Natural killer cell (primary cell): Measurements from ENCODE around the gene RAI2. TPM values are rescaled to one million over a fixed set of nuclear protein-coding genes. Genes with fewer than 3 reads are reported as not detected.

Experiments
- ATAC-seq, 3 donors: fragments of 150-1000 bp in 2 of 3; fragments of 200-7000 bp in 1 of 3; cut with Tn5 transposase; 1 replicate in 1 of 3; 2 replicates in 2 of 3; pipeline ENCODE4 v1.10.0; 2021; ENCODE audit warnings: mild to moderate bottlenecking in 2 of 3, moderate library complexity in 2 of 3
- DNase-seq, 2 donors: peaks; one replicate each; pipeline versions ENCODE4 v3.0.0 to v3.0.0-alpha.2; 2013 to 2021; ENCODE audit warnings: mixed read lengths in 1 of 2
- H3K27ac ChIP-seq: one replicate; pipeline ENCODE4 v1.5.1; 2013; ENCODE audit warnings: mild to moderate bottlenecking, low read length
- H3K27me3 ChIP-seq: one replicate; pipeline ENCODE4 v1.6.1; 2013; ENCODE audit warnings: low read length; ENCODE audit not compliant: control insufficient read depth, insufficient read depth
- H3K36me3 ChIP-seq: one replicate; pipeline ENCODE4 v1.6.1; 2013; ENCODE audit warnings: low read length; ENCODE audit not compliant: control insufficient read depth, insufficient read depth
- H3K4me1 ChIP-seq: one replicate; pipeline ENCODE4 v1.6.1; 2013; ENCODE audit warnings: low read length; ENCODE audit not compliant: control insufficient read depth, insufficient read depth
- H3K4me3 ChIP-seq: one replicate; pipeline ENCODE4 v1.5.1; 2013; ENCODE audit warnings: low read length
- H3K9me3 ChIP-seq: one replicate; pipeline ENCODE4 v1.6.1; 2013; ENCODE audit warnings: low read length; ENCODE audit not compliant: control insufficient read depth, insufficient read depth
- H3K27ac Mint-ChIP-seq, 2 donors: one replicate each; pipeline ENCODE4 v1.8.0; 2022; ENCODE audit warnings: mild to moderate bottlenecking in 2 of 2, mixed read lengths in 2 of 2, moderate library complexity in 1 of 2
- H3K27me3 Mint-ChIP-seq, 2 donors: one replicate each; pipeline ENCODE4 v1.8.0; 2022; ENCODE audit warnings: low read depth in 2 of 2, mixed read lengths in 2 of 2
- H3K36me3 Mint-ChIP-seq: one replicate; pipeline ENCODE4 v1.8.0; 2022; ENCODE audit warnings: mixed read lengths
- H3K4me1 Mint-ChIP-seq, 2 donors: one replicate each; pipeline ENCODE4 v1.8.0; 2022; ENCODE audit warnings: mixed read lengths in 2 of 2
- H3K4me3 Mint-ChIP-seq: one replicate; pipeline ENCODE4 v1.8.0; 2022; ENCODE audit warnings: mild to moderate bottlenecking, moderate library complexity, mixed read lengths
- H3K9me3 Mint-ChIP-seq, 2 donors: one replicate each; pipeline ENCODE4 v1.8.0; 2022; ENCODE audit warnings: mixed read lengths in 2 of 2
- CTCF ChIP-seq: fragments of 200-600 bp; IDR thresholded peaks from one replicate; pipeline ENCODE4 v1.8.0; 2022; ENCODE audit warnings: antibody characterized with exemption
- WGBS: methylation state at CpG from one replicate; pipeline ENCODE4 v1.1.7; 2013; ENCODE audit warnings: missing lambda C conversion rate; ENCODE audit not compliant: insufficient coverage; 5-methylcytosine and 5-hydroxymethylcytosine counted together
- intact Hi-C: fragments of 100-400 bp; cut with micrococcal nuclease; formaldehyde crosslinking; loops from one replicate; pipeline ENCODE4 v1.14.2; 2022
- total RNA-seq, 4 donors: library from RNA; stranded (reverse); fragments of 120-200 nt in 1 of 4; gene quantifications; one replicate each; pipeline versions ENCODE4 v1.2.3 to v1.2.4, GENCODE V29; 2013 to 2022

Gene RAI2
- total RNA-seq, 3 donors from 2014 or later (not counting 1 experiment from before 2014, with no cell fraction given): not detected

DNA sequence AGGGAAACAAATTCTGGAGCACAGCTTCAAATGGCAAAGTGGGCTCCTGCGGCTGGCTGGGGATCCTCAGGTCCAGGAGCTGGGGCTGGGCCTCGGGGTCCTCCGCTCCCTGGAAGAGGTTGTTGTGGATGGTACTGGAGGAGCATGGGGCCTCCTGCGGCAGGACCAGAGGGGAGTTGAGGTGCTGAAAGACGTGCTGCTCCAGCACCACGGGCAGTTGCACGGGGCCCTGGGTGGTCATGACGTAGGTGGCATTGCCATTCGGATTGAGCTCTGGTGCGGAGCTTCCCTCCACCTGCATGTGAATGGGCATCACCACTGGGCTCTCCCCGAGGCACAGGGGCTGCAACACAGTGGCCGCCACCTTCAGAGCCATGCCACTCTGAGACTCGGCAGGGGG, 59.7 kb downstream of the RAI2 start:
- intact Hi-C loops: no loop called here
- Histone ChIP-seq H3K27ac (no peak overlapping the region), H3K27me3 (no peaks in the 10 kb centered on the region), H3K36me3 (no peaks in the 10 kb centered on the region), H3K4me3 (no peak overlapping the region), H3K9me3 (no peaks in the 10 kb centered on the region), H3K4me1 (no peaks in the 10 kb centered on the region)
- H3K36me3 Mint-ChIP-seq: no peaks in the 10 kb centered on the region
- no peak overlapping the region for H3K4me3 Mint-ChIP-seq
- DNase-seq (no peak), ATAC-seq (no peak)
- no peak overlapping the region for H3K27ac Mint-ChIP-seq
- TF ChIP-seq CTCF: no peak
- WGBS: 90% methylated on average over 13 of the region's 13 CpGs
- no peaks in the 10 kb centered on the region for H3K9me3 Mint-ChIP-seq
- H3K27me3 Mint-ChIP-seq: peaks cover 0 to 8% of the 10 kb centered on the region in 2 donors
- H3K4me1 Mint-ChIP-seq: no peaks in the 10 kb centered on the region

DNA sequence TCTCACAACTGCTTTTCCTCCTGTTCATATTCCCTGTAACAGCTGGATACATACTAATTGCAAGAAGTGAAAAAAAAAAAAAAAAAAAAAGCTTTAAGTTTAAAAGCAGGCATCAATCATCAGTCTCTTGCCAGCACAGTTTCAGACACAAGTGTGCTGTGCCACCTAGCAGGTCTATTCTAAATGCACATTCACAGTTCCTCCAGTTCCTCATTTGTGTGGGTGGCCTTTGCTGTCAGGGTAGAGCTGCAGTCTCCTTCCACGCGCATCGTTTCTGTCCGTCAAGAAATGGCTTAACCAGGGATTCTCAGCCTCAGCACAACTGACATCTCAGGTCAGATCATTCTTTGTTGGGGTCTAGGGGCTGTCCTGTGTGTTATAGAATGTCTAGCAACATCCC, 62.2 kb downstream of the RAI2 start:
- peaks cover 0 to 9% of the 10 kb centered on the region in 2 donors for H3K27me3 Mint-ChIP-seq
- 80% methylated on average over 1 of the region's 4 CpGs for WGBS

DNA sequence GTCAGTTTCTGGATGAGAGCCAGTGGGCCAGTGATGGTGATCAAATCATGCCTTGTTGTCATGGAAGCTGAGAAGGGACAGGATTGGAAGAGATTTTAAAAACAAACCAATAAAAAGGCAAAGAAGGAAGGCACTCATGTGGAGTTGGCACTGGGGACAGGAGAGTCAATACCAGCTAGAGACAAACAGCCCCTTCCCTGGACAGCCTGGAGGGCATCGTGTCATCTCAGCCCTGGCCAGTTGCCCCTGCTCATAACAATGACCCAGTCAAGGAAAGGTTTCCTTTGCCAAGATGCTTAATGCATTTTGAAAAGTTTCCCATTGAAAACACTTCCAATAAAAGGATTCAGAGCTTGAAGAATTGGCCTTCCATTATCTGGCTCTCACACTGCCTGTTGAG, 68.3 kb downstream of the RAI2 start:
- no peaks in the 10 kb centered on the region for H3K4me1 Mint-ChIP-seq
- intact Hi-C loops: no loop called here
- peaks cover 0 to 9% of the 10 kb centered on the region in 2 donors for H3K27me3 Mint-ChIP-seq
- no peak overlapping the region for H3K27ac ChIP-seq
- H3K36me3 ChIP-seq: no peaks in the 10 kb centered on the region
- no peak for TF ChIP-seq CTCF
- no peaks in the 10 kb centered on the region for H3K36me3 Mint-ChIP-seq
- no peak overlapping the region for H3K4me3 Mint-ChIP-seq
- no peaks in the 10 kb centered on the region for H3K9me3 Mint-ChIP-seq
- H3K27me3 ChIP-seq: no peaks in the 10 kb centered on the region
- 100% methylated on average over 1 of the region's 1 CpG for WGBS
- no peak overlapping the region for H3K27ac Mint-ChIP-seq
- ATAC-seq: no peak
- H3K9me3 ChIP-seq: no peaks in the 10 kb centered on the region
- no peaks in the 10 kb centered on the region for H3K4me1 ChIP-seq
- DNase-seq: no peak
- H3K4me3 ChIP-seq: no peak overlapping the region

More for the DNA sequence above, 62.2 kb downstream of the RAI2 start:
- H3K36me3 ChIP-seq: no peaks in the 10 kb centered on the region
- no peak for TF ChIP-seq CTCF
- H3K4me3 ChIP-seq: no peak overlapping the region
- ATAC-seq (no peak), DNase-seq (no peak)
- H3K9me3 ChIP-seq: no peaks in the 10 kb centered on the region
- no peak overlapping the region for H3K4me3 Mint-ChIP-seq
- intact Hi-C loops: no loop called here
- H3K4me1 Mint-ChIP-seq: no peaks in the 10 kb centered on the region
- H3K27ac ChIP-seq: no peak overlapping the region
- H3K27me3 ChIP-seq: no peaks in the 10 kb centered on the region
- H3K27ac Mint-ChIP-seq: no peak overlapping the region
- H3K4me1 ChIP-seq: no peaks in the 10 kb centered on the region
- H3K9me3 Mint-ChIP-seq: no peaks in the 10 kb centered on the region
- no peaks in the 10 kb centered on the region for H3K36me3 Mint-ChIP-seq

GRCh38 chrX:17788956-17789562, 72.0 kb downstream of the RAI2 start:
- Histone ChIP-seq H3K36me3 (no peaks in the 10 kb centered on the region), H3K4me1 (no peaks in the 10 kb centered on the region), H3K27ac (no peak overlapping the region), H3K4me3 (no peak overlapping the region), H3K27me3 (no peaks in the 10 kb centered on the region), H3K9me3 (no peaks in the 10 kb centered on the region)
- no peak overlapping the region for H3K27ac Mint-ChIP-seq
- WGBS: 90% methylated on average over 8 of the region's 8 CpGs
- H3K9me3 Mint-ChIP-seq: no peaks in the 10 kb centered on the region
- H3K4me3 Mint-ChIP-seq: no peak overlapping the region
- ATAC-seq (no peak), DNase-seq (no peak)
- H3K4me1 Mint-ChIP-seq: no peaks in the 10 kb centered on the region
- intact Hi-C loops: no loop called here
- no peak for TF ChIP-seq CTCF
- no peaks in the 10 kb centered on the region for H3K36me3 Mint-ChIP-seq
- H3K27me3 Mint-ChIP-seq: peaks cover 0 to 3% of the 10 kb centered on the region in 2 donors
